Panc1 (cell line): ENCODE results near the gene ARHGEF12. TPM values are rescaled to one million over a fixed set of nuclear protein-coding genes. Genes with fewer than 3 reads are reported as not detected.

Experiments
- ATAC-seq: fragments of 200-7000 bp; cut with Tn5 transposase; 2 replicates; pipeline ENCODE4 v1.9.1; 2020; ENCODE audit warnings: mild to moderate bottlenecking, moderate library complexity
- BruUV-seq: library from RNA; stranded (reverse); fragments of 400-500 nt; replicated peaks from 2 replicates; lab custom pipeline; 2021; lab: Mats Ljungman, UMichigan
- CTCF ChIA-PET: fragments of 300-600 bp; sonication (Branson Sonifier 250); formaldehyde crosslinking; loops from one replicate; lab custom pipeline; 2022; ENCODE audit warnings: antibody characterized with exemption; lab: Charles Lee
- POLR2A ChIA-PET: fragments of 300-600 bp; sonication (Branson Sonifier 250); formaldehyde crosslinking; loops from one replicate; lab custom pipeline; 2022; ENCODE audit warnings: antibody characterized with exemption; lab: Charles Lee
- DNase-seq: peaks from one replicate; pipeline ENCODE4 v3.0.0-alpha.2; 2010; ENCODE audit warnings: low read depth, low spot score
- H3K27ac ChIP-seq: 2 replicates; pipeline ENCODE4 v1.5.1; 2011; ENCODE audit warnings: mild to moderate bottlenecking, low read length, inconsistent platforms
- H3K27me3 ChIP-seq: fragments of 200-500 bp; sonication (Bioruptor generic); 2 replicates; pipeline ENCODE4 v1.6.0; 2014; ENCODE audit warnings: low read length, inconsistent platforms; ENCODE audit not compliant: control insufficient read depth, insufficient read depth
- H3K36me3 ChIP-seq: fragments of 200-500 bp; sonication (Bioruptor generic); 2 replicates; pipeline ENCODE4 v1.5.1; 2014; ENCODE audit warnings: inconsistent platforms, mild to moderate bottlenecking, low read length, moderate library complexity; ENCODE audit not compliant: control insufficient read depth, insufficient read depth
- H3K4me1 ChIP-seq: 2 replicates; pipeline ENCODE4 v1.5.1; 2011; ENCODE audit warnings: inconsistent platforms, mild to moderate bottlenecking, low read length, moderate library complexity; ENCODE audit not compliant: control insufficient read depth, insufficient read depth
- H3K4me3 ChIP-seq, 2 experiments: 2 replicates each; pipeline ENCODE4 v1.5.1; 2011 to 2012; ENCODE audit warnings: low read depth in 2 of 2, low read length in 2 of 2, mild to moderate bottlenecking in 2 of 2, inconsistent platforms in 1 of 2, moderate library complexity in 1 of 2
- H3K9me3 ChIP-seq: fragments of 200-500 bp; sonication (Bioruptor generic); 2 replicates; pipeline ENCODE4 v1.5.1; 2014; ENCODE audit warnings: low read depth, mild to moderate bottlenecking, inconsistent platforms, low read length, moderate library complexity; ENCODE audit not compliant: control insufficient read depth, insufficient read depth
- CTCF ChIP-seq: fragments of 450-650 bp; IDR thresholded peaks from 2 replicates; pipeline ENCODE4 v1.5.1; 2017; ENCODE audit warnings: mild to moderate bottlenecking
- POLR2AphosphoS5 ChIP-seq: IDR thresholded peaks from 2 replicates; pipeline ENCODE4 v1.6.1; 2012; ENCODE audit warnings: mild to moderate bottlenecking, low read depth, low read length, moderate library complexity
- REST ChIP-seq, 2 experiments: IDR thresholded peaks; 2 replicates each; pipeline ENCODE4 v1.6.1; 2011 to 2012; ENCODE audit warnings: low read depth in 2 of 2, control low read depth in 1 of 2, low read length in 1 of 2, mild to moderate bottlenecking in 1 of 2, moderate library complexity in 1 of 2; ENCODE audit not compliant: insufficient read depth in 1 of 2
- TCF7L2 ChIP-seq: IDR thresholded peaks from 2 replicates; pipeline ENCODE4 v1.6.1; 2011; ENCODE audit warnings: mild to moderate bottlenecking, low read depth, low read length, inconsistent platforms
- in situ Hi-C: cut with HindIII; loops from 2 replicates; pipeline ENCODE4 v1.10.0; 2016; ENCODE audit warnings: low sequenced_read_pairs, low pct_unique_long_range_greater_than_20kb
- intact Hi-C: fragments of 100-400 bp; cut with micrococcal nuclease; formaldehyde crosslinking; loops from one replicate; pipeline ENCODE4 v1.10.0; 2022; ENCODE audit not compliant: unreplicated experiment
- total RNA-seq: library from RNA; stranded (reverse); gene quantifications from one replicate; pipeline ENCODE4 v1.2.1, GENCODE V29; 2021; ENCODE audit not compliant: unreplicated experiment

Gene ARHGEF12
- total RNA-seq, 1 experiment from 2014 or later, result 182 TPM

- no TSS peak for BruUV-seq
These were observed 19.1 kb upstream of the ARHGEF12 start for GRCh38 chr11:120316880-120317688.

More at GRCh38 chr11:120316880-120317688, 19.1 kb upstream of the ARHGEF12 start:
- DNase-seq, result no peak
- intact Hi-C loops, result no loop called here
- Histone ChIP-seq H3K27ac (no peak overlapping the region), H3K4me3 (no peak overlapping the region), H3K36me3 (no peaks in the 10 kb centered on the region), H3K9me3 (no peaks in the 10 kb centered on the region), H3K4me1 (no peaks in the 10 kb centered on the region), H3K27me3 (no peaks in the 10 kb centered on the region)
- ChIA-PET CTCF (interaction anchor here (1.0 kb wide), 1 partner anchor 17 kb away, joined by 3 read pairs; no protein-coding TSS in a partner anchor), POLR2A (no interaction called here)
- ATAC-seq, result 0 out of 2 replicates have a peak, but pooled peaks have one; percentile 7
- in situ Hi-C loops, result no loop called here
- TF ChIP-seq CTCF (no peak), POLR2AphosphoS5 (no peak), REST (IDR thresholded peaks at IDR 0.05; ENCODE audit: insufficient read depth in 1 of 2, low read depth in 2 of 2, low read length in 1 of 2) (no peak), TCF7L2 (no peak)
